A549 (cell line): ENCODE measurements around the gene MAP2K7. TPM values are rescaled to one million over a fixed set of nuclear protein-coding genes. Genes with fewer than 3 reads are reported as not detected.
A peak's percentile ranks its signal among the peaks of the same experiment; 100 is the strongest.

ENCODE experiments used
- ATAC-seq, 2 experiments: fragments of 200-7000 bp in 1 of 2; fragments of >200 bp in 1 of 2; cut with Nextera tagmentation in 1 of 2; cut with Tn5 transposase in 1 of 2; 3 replicates each; pipeline versions ENCODE4 v1.8.0 to v1.9.1; 2018 to 2020; ENCODE audit warnings: mild to moderate bottlenecking in 1 of 2, moderate library complexity in 1 of 2
- CTCF ChIA-PET: fragments of 300-600 bp; sonication (Branson Sonifier 250); formaldehyde crosslinking; extraction: SDS; loops from one replicate; lab custom pipeline; 2021; ENCODE audit warnings: antibody characterized with exemption, inconsistent platforms; lab: Yijun Ruan, JAX
- POLR2A ChIA-PET: fragments of 350-600 bp; formaldehyde crosslinking; extraction: SDS; loops from one replicate; lab custom pipeline; 2021; ENCODE audit warnings: antibody characterized with exemption, inconsistent platforms; lab: Yijun Ruan, JAX
- DNase-seq, 2 experiments: peaks; one replicate each; pipeline versions ENCODE4 v3.0.0 to v3.0.0-alpha.2; 2011 to 2016; ENCODE audit warnings: low read depth in 1 of 2, low spot score in 1 of 2
- FAIRE-seq: peaks from 2 replicates; lab custom pipeline; 2011; peaks lifted over from hg19 to GRCh38; lab: Jason Lieb, UNC
- H3K27ac ChIP-seq, 2 experiments: fragments of >200 bp; sonication (Bioruptor Twin); formaldehyde crosslinking; 3 replicates each; pipeline ENCODE4 v1.5.1; 2016 to 2017
- H3K4me1 ChIP-seq: fragments of >200 bp; sonication (Bioruptor Twin); formaldehyde crosslinking; 3 replicates; pipeline ENCODE4 v1.6.1; 2016
- H3K4me2 ChIP-seq: fragments of >200 bp; sonication (Bioruptor Twin); formaldehyde crosslinking; 3 replicates; pipeline ENCODE4 v1.6.1; 2016
- H3K4me3 ChIP-seq: fragments of >200 bp; sonication (Bioruptor Twin); formaldehyde crosslinking; 3 replicates; pipeline ENCODE4 v1.5.1; 2016
- H3K9me3 ChIP-seq: fragments of >200 bp; sonication (Bioruptor Twin); formaldehyde crosslinking; 3 replicates; pipeline ENCODE4 v1.6.1; 2016
- CEBPB ChIP-seq, 2 experiments: fragments of >200 bp in 1 of 2; sonication (Bioruptor Twin) in 1 of 2; formaldehyde crosslinking in 1 of 2; IDR thresholded peaks; 2 replicates each; pipeline ENCODE4 v1.6.1; 2012 to 2016
- FOSL2 ChIP-seq, 2 experiments: fragments of 450-650 bp in 1 of 2; fragments of >200 bp in 1 of 2; sonication (Bioruptor Twin) in 1 of 2; formaldehyde crosslinking; IDR thresholded peaks; 2 replicates each; pipeline versions ENCODE4 v1.5.0 to v1.6.1; 2016 to 2020; ENCODE audit warnings: mild to moderate bottlenecking in 1 of 2, moderate library complexity in 1 of 2
- JUN ChIP-seq, 2 experiments: fragments of >200 bp; sonication (Bioruptor Twin); formaldehyde crosslinking; IDR thresholded peaks; 2 replicates in 1 of 2; 3 replicates in 1 of 2; pipeline ENCODE4 v1.6.1; 2016 to 2017
- KDM5A ChIP-seq: fragments of 200-600 bp; sonication (generic); IDR thresholded peaks from 2 replicates; pipeline ENCODE4 v1.6.1; 2016; ENCODE audit warnings: antibody characterized with exemption, mild to moderate bottlenecking
- NPAS2 ChIP-seq: fragments of 250-450 bp; sonication (Bioruptor Pico); IDR thresholded peaks from 2 replicates; pipeline ENCODE4 v1.8.0; 2022; ENCODE audit warnings: mild to moderate bottlenecking, moderate library complexity, borderline replicate concordance
- PHF8 ChIP-seq: fragments of 200-600 bp; sonication (generic); IDR thresholded peaks from 2 replicates; pipeline ENCODE4 v1.6.1; 2016; ENCODE audit warnings: low read depth, mild to moderate bottlenecking, antibody characterized with exemption, moderate library complexity, borderline replicate concordance
- POLR2A ChIP-seq: IDR thresholded peaks from 2 replicates; pipeline ENCODE4 v1.6.1; 2012; ENCODE audit warnings: mild to moderate bottlenecking, low read length
- RAD21 ChIP-seq, 2 experiments: fragments of >200 bp in 1 of 2; sonication (Bioruptor Twin) in 1 of 2; formaldehyde crosslinking in 1 of 2; IDR thresholded peaks in 1 of 2; conservative IDR thresholded peaks in 1 of 2; 2 replicates in 1 of 2; 3 replicates in 1 of 2; pipeline ENCODE4 v1.6.1; 2012 to 2018; ENCODE audit warnings: inconsistent platforms in 1 of 2
- SMC3 ChIP-seq: fragments of >200 bp; sonication (Bioruptor Twin); formaldehyde crosslinking; IDR thresholded peaks from 3 replicates; pipeline ENCODE4 v1.6.1; 2018; ENCODE audit warnings: inconsistent platforms
- TP53 ChIP-seq: fragments of 250-450 bp; sonication (Bioruptor Pico); IDR thresholded peaks from 2 replicates; pipeline ENCODE4 v1.5.0; 2021; ENCODE audit warnings: mild to moderate bottlenecking, moderate library complexity
- WGBS: methylation state at CpG from one replicate; pipeline ENCODE4 v1.1.6; 2017; ENCODE audit errors: missing lambda C conversion rate; 5-methylcytosine and 5-hydroxymethylcytosine counted together
- polyA plus RNA-seq, 4 experiments: library from polyadenylated mRNA; depleted of rRNA in 3 of 4; stranded (reverse); fragments of >200 nt; fragmentation: RNase III in 1 of 4; extraction: RNeasy Plus Mini Kit Qiagen cat#74134 plus additional on column Dnase treatment in 1 of 4; gene quantifications; 2 replicates in 3 of 4; 3 replicates in 1 of 4; pipeline ENCODE4 v1.2.3, GENCODE V29; 2011 to 2017
- TF ChIP-seq, protein P1 (sequence below): fragments of 450-650 bp; IDR thresholded peaks from 2 replicates; pipeline ENCODE4 v1.6.1; 2014; ENCODE audit warnings: antibody characterized with exemption
- TF ChIP-seq, protein P2 (sequence below): fragments of 200-600 bp; sonication (generic); IDR thresholded peaks from 2 replicates; pipeline ENCODE4 v1.6.1; 2016; ENCODE audit warnings: antibody characterized with exemption, mild to moderate bottlenecking, moderate library complexity
- TF ChIP-seq, protein P3 (sequence below): IDR thresholded peaks from 2 replicates; pipeline ENCODE4 v1.6.1; 2012; ENCODE audit warnings: low read depth, borderline replicate concordance
- TF ChIP-seq, protein P4 (sequence below): fragments of 150-350 bp; IDR thresholded peaks from 2 replicates; pipeline ENCODE4 v1.6.1; 2014; ENCODE audit warnings: low read depth, mild to moderate bottlenecking, low read length
- TF ChIP-seq, protein P5 (sequence below): fragments of >200 bp; sonication (Bioruptor Twin); formaldehyde crosslinking; IDR thresholded peaks from 3 replicates; pipeline ENCODE4 v1.6.1; 2016
- TF ChIP-seq, protein P6 (sequence below): IDR thresholded peaks from 2 replicates; pipeline ENCODE4 v1.6.1; 2012

The MAP2K7 gene
- polyA plus RNA-seq, 2 of the 4 experiments (the other 2 are of a cell fraction) = 5.5 to 19.4 TPM

DNA sequence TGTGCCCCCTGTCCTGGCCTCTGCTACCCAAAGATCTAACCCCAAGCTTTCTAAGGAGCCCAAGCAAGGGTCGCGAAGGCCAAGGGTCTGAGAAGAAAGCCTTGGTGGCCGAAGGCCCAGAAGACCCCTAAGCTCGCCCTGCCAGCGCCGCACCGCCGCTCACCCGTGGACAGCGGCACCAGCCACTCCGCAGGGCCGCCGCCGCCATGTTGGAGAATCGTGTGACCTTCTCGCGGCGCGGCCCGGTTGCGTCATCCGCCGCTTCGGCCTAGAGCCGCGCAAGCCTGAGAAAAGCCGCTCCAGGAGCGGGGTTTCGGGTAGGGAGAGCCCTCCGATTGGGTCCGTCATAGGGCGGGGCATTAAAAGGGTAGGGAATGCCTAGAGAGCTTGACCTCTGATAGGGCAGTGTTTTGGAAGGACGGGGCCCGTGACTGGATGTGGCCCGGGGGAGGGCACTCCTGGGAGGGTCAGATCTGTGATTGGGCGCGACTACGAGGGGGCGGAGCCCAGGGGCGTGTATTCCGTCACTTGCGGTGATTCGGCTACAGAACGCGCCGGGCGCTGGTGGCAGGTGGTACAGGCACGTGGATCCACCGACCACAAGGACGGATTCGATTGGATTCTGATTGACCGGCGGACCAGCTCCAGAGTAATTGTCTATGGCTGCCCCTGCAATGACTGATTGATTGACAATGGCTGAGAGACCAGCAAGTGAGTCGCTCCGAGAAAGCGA is 39.9 kb downstream of the MAP2K7 start, which contains the start of gene TIMM44:
TSS of gene TIMM44 (minus strand) at position 223 of the 733 bp plus-strand sequence. CDS start at position 208, 15 bp downstream.
- FAIRE-seq (no peak), DNase-seq (peak; percentile 86 to 98), ATAC-seq (peak; percentile 98 to 99)
- peaks cover 8% of the 10 kb centered on the region; the same call in 1 of the 3 replicates for H3K4me1 ChIP-seq
- CTCF ChIA-PET = interaction anchor here (0.5 to 7.3 kb wide), 37 partner anchors 8 to 1578 kb away, joined by 3 to 64 read pairs (median 5); partner anchors contain the start of genes ELAVL1, MAP2K7, PET100 and SNAPC2
- peak within 1 kb of the TSS; percentile 92 for H3K4me3 ChIP-seq
- H3K4me2 ChIP-seq = peak within 1 kb of the TSS; percentile 98
- POLR2A ChIA-PET = interaction anchor here (0.5 to 2.7 kb wide), 13 partner anchors 8 to 318 kb away, joined by 3 to 20 read pairs (median 4); partner anchors contain the start of genes ELAVL1 and SNAPC2
- 5% methylated on average over 16 of the region's 56 CpGs for WGBS
- TF ChIP-seq, protein P1, sequence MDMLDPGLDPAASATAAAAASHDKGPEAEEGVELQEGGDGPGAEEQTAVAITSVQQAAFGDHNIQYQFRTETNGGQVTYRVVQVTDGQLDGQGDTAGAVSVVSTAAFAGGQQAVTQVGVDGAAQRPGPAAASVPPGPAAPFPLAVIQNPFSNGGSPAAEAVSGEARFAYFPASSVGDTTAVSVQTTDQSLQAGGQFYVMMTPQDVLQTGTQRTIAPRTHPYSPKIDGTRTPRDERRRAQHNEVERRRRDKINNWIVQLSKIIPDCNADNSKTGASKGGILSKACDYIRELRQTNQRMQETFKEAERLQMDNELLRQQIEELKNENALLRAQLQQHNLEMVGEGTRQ = peak; percentile 73
- TF ChIP-seq CEBPB (IDR thresholded peaks at IDR 0.05) = peak; percentile 76 to 92; a peak in 3 of 4 replicates
- TF ChIP-seq FOSL2 (IDR thresholded peaks at IDR 0.05) = no peak
- TF ChIP-seq FOSL2 (CRISPR knock-in tag; IDR thresholded peaks at IDR 0.05) = peak; percentile 63
- peak; percentile 39; the same call in 1 of the 2 replicates for TF ChIP-seq NPAS2 (CRISPR knock-in tag)
- peak; percentile 59 to 85; a peak in 4 of 5 replicates for TF ChIP-seq JUN (IDR thresholded peaks at IDR 0.05)
- peak; percentile 89; the same call in 1 of the 2 replicates for TF ChIP-seq PHF8
- TF ChIP-seq POLR2A = peak; percentile 88
- no peak for TF ChIP-seq TP53 (CRISPR knock-in tag)
- TF ChIP-seq, protein P2, sequence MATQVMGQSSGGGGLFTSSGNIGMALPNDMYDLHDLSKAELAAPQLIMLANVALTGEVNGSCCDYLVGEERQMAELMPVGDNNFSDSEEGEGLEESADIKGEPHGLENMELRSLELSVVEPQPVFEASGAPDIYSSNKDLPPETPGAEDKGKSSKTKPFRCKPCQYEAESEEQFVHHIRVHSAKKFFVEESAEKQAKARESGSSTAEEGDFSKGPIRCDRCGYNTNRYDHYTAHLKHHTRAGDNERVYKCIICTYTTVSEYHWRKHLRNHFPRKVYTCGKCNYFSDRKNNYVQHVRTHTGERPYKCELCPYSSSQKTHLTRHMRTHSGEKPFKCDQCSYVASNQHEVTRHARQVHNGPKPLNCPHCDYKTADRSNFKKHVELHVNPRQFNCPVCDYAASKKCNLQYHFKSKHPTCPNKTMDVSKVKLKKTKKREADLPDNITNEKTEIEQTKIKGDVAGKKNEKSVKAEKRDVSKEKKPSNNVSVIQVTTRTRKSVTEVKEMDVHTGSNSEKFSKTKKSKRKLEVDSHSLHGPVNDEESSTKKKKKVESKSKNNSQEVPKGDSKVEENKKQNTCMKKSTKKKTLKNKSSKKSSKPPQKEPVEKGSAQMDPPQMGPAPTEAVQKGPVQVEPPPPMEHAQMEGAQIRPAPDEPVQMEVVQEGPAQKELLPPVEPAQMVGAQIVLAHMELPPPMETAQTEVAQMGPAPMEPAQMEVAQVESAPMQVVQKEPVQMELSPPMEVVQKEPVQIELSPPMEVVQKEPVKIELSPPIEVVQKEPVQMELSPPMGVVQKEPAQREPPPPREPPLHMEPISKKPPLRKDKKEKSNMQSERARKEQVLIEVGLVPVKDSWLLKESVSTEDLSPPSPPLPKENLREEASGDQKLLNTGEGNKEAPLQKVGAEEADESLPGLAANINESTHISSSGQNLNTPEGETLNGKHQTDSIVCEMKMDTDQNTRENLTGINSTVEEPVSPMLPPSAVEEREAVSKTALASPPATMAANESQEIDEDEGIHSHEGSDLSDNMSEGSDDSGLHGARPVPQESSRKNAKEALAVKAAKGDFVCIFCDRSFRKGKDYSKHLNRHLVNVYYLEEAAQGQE = no peak
- TF ChIP-seq KDM5A = peak; percentile 86
- TF ChIP-seq, protein P3, sequence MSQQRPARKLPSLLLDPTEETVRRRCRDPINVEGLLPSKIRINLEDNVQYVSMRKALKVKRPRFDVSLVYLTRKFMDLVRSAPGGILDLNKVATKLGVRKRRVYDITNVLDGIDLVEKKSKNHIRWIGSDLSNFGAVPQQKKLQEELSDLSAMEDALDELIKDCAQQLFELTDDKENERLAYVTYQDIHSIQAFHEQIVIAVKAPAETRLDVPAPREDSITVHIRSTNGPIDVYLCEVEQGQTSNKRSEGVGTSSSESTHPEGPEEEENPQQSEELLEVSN = peak; percentile 75
- TF ChIP-seq SMC3 = no peak
- TF ChIP-seq, protein P4, sequence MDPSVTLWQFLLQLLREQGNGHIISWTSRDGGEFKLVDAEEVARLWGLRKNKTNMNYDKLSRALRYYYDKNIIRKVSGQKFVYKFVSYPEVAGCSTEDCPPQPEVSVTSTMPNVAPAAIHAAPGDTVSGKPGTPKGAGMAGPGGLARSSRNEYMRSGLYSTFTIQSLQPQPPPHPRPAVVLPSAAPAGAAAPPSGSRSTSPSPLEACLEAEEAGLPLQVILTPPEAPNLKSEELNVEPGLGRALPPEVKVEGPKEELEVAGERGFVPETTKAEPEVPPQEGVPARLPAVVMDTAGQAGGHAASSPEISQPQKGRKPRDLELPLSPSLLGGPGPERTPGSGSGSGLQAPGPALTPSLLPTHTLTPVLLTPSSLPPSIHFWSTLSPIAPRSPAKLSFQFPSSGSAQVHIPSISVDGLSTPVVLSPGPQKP = no peak
- TF ChIP-seq, protein P5, sequence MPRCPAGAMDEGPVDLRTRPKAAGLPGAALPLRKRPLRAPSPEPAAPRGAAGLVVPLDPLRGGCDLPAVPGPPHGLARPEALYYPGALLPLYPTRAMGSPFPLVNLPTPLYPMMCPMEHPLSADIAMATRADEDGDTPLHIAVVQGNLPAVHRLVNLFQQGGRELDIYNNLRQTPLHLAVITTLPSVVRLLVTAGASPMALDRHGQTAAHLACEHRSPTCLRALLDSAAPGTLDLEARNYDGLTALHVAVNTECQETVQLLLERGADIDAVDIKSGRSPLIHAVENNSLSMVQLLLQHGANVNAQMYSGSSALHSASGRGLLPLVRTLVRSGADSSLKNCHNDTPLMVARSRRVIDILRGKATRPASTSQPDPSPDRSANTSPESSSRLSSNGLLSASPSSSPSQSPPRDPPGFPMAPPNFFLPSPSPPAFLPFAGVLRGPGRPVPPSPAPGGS = 0 out of 3 replicates have a peak, but pooled peaks have one; percentile 33
- no peak for TF ChIP-seq RAD21 (conservative IDR thresholded peaks at IDR 0.05 in 1 of 2, IDR thresholded peaks at IDR 0.05 in 1 of 2)
- TF ChIP-seq, protein P6, sequence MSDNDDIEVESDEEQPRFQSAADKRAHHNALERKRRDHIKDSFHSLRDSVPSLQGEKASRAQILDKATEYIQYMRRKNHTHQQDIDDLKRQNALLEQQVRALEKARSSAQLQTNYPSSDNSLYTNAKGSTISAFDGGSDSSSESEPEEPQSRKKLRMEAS = peak; percentile 84
- H3K27ac ChIP-seq = peak within 1 kb of the TSS; percentile 99 to 100
- no peaks in the 10 kb centered on the region; the same call in 2 of the 3 replicates for H3K9me3 ChIP-seq
